Stimulated activated CD4-positive, alpha-beta T cell treated with anti-CD3 and anti-CD28 coated beads, Interleukin-1b, Interleukin-23, amount 100 ng/mL, for 4 hours (primary cell): Measurements from ENCODE around the gene CNOT6L.

Experiments
- DNase-seq, 2 donors: peaks; one replicate each; pipeline ENCODE4 v3.0.0-alpha.2; 2020; ENCODE audit warnings: low read depth in 2 of 2

CNOT6L gene

DNA sequence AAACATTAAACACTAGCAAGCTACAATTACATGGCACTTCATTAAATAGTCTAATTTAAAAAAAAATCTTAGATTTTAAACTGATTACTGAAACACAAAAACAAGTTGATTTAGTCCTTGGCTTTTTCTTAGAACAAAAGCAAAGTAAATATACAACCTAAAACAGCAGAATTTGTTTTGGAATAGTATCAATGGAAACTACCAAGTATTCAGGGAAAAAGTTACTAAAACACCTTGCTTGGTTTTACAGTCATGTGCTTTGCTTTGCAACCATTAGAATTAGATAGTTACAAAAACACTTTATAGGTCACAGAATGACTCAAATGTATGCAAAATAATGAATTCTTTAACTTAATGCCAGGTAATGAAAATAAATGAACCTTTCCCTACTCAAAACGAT is 105.3 kb downstream of the CNOT6L start:
- DNase-seq = no peak

DNA sequence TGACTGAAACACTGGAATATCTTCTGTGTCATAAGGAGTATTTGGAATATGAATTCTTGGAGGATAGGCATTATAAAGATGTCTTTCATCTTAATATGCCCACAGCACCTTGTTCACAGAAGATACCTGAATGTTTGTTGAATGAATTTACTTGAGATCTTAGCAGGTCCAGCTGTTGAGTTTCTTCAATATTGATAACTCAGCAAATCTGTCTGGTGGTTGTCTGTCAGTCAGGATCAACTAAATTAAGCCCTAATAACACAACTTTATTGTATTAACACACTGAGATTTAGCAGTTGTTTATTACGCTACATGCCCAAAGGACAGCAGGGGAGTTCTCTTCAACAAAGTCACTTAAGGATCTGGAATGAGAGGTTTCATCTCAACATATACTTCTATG is 106.5 kb downstream of the CNOT6L start:
- no peak for DNase-seq

DNA sequence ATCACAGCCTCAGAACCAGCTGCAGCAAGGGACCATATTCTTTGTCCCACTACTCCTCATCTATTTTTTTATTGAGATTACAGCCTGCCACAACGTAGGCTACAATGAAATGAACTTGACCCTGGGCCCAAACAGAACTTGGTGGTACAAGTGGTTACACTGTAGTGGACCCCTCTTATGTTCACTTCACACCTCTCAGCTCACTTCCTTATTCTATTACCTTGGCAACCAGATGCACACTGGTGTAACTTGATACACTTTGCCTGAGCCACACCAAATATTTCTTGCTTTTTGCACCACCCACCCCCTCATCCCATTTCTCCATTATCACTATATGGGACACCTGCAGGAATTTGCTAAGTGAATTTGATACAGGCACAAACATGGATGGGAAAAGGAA is 107.7 kb downstream of the CNOT6L start:
- no peak for DNase-seq

DNA sequence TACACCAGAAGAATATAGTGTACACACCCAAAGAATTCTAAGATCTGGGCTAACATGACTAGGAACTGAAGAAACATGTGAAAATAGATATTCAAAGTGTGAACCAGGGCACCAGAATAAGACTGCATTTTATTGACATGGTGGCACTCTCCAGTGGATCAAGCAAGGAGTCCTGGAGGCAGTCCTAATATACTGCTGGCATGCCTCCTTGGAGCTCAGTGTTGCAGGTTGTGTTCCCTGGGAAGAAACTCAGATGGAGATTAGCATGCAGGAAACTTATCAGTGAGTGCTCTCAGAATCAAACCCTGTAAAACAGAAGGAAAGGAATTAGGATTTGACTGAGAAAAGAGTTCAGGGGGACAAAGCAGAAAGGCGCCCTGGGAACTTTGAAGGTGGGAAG is 108.5 kb downstream of the CNOT6L start:
- no peak for DNase-seq

DNA sequence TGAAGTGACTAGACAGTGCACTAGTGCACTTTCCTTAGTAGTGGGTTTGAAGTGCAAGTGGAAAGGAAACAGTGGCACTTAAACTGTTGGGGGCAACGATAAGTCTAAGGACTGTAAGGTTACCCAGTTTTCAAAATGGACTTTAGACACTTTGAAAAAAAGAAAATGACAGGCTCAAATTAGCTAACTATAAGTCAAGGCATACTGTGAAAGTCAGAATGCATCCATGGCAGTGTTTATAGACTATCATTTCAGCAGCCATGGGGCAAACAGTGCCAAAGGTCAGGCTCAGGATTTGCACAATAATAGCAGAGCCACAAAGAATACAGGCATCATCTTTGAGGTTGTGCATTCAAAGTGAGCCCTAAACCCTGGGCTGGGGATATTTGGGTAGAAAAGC is 109.1 kb downstream of the CNOT6L start:
- DNase-seq = no peak

DNA sequence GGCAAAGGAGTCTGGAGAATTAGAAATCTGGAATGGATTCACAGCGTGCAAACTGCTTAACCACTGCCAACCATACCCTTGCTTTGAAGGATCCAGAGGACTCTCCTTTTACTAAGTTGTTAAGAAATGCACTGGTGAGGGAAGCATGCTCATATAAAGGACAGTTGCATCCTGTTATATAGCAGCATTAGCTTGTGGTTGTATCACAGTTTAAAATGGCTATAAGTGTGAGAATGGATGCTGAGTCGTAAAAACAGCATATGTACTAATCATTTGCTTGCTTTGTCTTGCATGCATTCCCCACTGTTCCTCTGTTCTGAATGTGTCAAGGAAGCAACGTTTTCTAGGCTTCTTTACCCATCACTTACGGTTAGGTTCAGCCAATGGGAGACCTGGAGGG is 112.5 kb downstream of the CNOT6L start:
- no peak for DNase-seq

DNA sequence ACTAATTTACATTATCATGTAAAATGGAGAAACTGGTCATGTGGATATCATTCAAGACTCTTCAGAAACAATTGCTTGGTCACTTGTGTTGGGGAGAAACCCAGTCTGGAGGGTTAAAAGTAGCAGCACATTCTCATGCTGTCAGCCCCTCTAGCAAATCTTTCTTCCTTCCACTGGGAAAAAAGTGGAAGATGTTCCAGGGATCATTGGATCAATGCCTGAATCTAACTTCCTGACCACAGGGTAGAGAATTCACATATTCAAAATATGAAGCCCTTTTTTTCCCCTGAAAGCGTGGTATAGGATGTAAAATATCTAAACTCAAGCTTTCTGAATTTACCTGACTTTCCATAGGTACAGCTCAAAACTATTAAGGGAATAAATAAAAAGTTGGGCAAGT is 115.5 kb downstream of the CNOT6L start:
- no peak for DNase-seq

DNA sequence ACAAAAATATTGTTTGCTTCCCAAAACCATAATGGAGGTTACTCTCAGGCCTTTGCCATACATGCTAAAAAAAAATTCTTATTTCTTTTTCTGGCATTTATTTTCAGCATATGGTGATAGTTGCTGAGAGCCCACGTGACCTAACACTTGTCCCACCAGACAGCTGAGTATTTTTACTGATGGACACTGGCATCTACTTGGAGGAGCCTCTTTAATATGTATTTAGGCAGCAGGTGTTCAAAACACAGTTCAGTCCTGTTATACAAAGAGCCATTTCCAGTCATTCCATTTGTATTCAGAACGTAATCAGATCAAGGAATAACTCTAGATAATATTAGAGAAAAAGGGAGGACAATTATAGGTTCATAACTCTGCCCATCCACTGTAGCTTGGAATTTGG is 118.0 kb downstream of the CNOT6L start:
- no peak for DNase-seq

DNA sequence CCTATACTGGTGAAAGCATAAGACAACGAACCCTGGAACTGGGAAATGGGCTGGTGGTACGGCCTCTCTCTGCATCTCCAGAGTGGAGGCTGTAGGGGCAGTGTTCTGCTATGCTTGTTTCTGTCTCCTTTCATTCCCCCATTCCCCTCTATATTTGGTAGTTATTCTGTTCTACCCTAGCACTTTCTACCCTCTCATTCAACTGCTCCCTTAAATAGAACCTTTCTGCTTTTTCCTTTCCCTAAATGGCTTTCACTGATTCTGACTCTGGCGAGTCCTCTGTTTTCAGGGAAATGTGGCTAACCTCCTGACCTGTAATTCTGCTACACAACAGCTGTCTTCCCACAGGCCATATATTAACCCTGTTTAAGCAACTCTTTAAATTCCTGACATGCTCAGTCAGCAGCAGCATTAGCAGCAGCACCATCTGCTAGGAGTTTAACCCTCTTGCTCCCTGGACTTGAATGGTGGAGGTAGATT is 119.4 kb downstream of the CNOT6L start:
- no peak for DNase-seq

DNA sequence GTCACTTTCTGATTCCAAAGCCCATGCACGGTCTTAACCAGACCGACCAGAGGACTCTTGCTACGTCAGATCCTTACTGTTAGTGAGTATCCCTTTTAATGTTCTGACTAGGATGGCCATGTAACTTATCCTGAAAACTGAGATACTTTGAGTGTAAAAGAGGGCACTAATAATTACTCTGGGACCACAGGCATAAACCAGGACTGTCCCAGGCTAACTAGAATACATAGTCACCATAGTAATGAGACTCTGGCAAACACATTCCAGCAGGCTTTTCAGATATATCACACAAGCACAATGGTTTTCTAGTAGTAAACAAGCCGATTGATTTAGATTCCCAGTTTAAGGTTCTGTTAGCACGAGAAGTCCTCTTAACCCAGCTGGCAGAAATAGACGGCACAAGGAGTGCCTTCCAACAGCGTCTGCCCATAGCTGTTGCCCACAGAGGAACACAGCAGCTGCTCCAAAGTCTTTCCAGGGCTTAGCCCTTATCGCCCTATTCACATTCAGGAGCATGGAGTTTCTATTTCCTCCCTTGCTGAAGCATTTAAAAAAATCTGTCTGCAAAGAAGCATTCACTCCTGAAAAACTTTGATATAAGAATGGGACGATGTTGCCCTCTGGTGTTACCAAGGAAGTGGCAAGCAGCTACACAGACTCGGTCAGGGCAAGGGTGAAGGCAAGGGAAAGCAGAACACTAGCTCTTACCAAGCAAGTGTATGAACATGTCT is 121.1 kb downstream of the CNOT6L start:
- DNase-seq = no peak

DNA sequence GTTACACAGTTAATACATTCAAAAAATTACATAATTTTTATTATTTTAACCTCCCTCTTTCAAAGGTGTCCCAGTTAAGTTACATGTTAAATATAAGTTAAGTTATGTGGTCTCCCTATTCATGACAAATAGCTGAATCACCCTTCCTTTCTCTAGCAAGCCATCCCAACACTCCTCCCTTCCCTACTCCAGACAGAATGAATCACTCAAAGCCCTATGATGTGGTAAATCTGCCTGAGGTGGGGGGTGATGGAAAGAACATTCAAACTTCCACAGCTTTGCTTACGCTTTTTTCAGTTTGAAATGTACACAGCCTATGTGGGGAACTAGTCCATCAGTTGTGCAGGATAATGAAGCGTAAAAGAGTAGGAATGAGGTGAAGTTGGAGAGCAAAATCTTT is 123.4 kb downstream of the CNOT6L start:
- DNase-seq = no peak

DNA sequence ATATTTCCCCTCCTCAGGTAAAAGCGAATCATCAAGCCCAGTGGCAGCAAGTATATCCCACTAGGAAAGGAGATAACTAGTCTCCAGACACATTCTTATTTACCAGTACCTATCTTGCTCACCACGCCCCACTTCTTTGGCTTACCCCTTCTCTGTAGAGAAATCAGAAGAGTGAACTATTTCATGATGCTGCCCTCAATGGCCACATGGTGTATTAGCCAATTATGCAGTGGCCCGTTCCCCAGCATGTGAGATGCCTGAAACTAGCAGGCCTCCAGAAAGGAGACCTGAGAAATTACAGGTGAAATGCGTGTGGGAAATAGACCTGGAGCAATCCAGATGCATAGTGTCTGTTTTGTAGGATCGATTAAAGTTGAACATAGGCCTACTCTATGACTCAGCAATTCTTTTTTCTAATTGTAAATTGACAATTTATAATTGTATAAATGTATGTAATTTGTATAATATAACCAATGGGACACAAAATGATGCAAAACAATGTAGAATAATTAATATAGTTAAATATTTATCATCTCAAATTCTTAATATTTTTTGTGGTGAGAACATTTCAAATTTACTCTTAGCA is 126.2 kb downstream of the CNOT6L start:
- DNase-seq = no peak

DNA sequence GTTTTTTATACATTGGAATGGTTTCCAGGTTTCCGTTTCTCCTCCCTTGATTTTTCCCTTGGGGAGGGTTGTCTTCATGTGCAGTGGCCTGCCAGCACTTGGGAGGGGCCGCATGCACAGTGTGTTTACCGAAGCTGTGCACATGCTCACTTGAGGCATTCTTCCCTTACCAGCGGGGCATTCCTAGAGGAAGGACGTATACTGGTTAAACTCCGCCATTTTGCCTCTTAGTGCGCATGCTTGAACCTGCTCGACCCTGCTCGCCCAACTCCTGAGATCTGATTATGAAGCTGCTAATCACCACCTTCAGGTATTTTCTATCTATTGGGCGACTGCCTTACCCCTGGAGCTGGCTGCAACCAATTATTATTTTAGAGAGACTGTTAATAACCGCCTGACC is 137.4 kb downstream of the CNOT6L start:
- DNase-seq = no peak

DNA sequence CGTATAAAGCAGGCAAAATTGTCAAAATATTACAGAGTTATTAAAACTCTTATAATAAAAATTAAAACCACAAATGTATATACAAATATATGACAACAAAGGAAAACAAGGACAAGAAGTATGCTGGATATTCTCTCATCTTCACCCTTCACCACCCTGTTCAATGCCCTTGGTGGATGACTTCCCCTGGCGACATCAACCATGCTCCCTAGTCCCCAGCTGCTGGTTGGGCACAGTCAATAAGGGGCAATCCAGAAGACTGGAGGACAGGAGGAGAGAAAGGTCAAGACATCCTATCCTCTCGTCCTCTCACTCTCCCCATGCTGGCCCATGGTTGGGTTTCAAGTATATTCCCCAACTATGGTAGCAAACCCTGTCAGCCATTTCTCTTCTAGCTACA is 142.3 kb downstream of the CNOT6L start:
- no peak for DNase-seq

DNA sequence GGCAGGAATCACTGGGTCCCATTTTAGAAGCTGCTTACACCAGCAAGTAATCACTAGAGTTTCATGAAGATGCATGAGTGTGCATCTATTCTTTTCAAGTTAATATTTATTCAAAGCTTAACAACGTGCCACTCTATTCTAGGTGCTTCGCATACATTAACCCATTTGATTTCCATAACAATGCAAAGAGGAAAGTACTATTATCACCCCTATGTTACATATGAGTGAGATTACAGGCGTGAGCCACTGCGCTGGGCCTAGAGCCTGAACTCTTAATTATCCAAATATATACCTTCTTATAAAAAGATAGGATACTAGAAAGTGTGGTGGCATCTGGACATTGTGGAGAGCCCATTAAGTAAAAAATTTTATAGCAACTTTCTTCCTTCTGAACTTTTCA is 148.1 kb downstream of the CNOT6L start:
- no peak for DNase-seq

DNA sequence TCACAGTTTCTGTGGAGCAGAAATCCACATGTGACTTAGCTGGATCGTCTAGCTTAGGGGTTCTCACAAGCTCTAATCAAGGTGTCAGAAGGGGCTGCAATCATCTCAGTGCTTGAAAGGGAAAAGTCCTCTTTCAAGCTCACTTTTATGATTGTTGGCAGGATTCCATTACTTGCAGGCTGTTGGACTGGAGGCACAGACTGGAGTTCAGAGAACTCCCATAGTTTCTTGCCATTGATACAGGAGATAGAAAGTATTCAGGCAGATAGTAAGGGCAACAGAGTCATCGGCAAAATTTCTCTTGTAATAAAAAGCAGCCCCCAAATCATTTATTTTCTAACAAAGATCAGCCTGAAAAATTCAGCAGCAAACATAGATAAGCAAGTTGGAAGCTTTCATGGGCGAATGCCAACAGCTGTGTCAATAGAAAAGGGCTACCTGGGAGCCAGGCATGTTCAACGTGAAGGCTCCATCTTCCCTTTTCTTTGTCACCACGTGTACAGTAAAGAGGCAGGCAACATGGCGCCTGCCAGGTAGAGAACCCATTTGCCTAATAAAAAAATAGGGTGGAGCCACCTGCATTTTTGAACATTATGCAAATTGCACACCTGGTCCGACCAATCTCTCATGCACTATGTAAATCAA is 149.1 kb downstream of the CNOT6L start:
- no peak for DNase-seq

DNA sequence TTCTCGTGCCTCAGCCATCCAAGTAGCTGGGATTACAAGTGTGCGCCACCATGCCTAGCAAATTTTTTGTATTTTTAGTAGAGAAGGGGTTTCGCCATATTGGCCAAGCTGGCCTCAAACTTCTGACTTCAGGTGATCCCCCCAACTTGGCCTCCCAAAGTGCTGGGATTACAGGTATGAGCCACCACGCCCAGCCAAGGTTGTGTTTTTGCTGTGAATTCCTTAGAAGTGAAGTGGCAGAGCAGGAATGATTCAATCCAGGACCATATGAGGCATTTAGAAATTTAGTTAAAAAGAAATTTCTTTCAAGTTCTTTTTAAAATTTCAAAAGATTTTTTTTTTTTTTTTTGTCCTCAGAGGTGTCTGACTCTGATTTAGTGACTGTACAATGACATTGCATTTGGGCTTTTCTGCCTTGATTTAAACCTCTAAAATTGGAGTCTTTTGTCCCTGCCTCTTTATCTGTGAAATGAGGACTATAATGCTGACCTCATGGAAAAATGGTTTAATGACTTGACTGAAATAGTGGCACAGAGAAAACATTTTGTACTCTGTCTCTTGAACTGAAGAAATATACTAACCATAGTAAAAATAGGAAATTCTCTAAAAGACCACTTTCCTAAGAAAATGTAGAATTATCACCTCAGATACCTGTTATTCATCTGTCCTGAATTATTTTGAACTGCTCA is 153.6 kb downstream of the CNOT6L start:
- DNase-seq = no peak
